ENCODE data around the gene NKPD1.
"Not testable (repeated sequence)": the region's sequence is repeated elsewhere in the genome, so short reads cannot be mapped to it uniquely, and the experiment has no call there.

NKPD1 gene

DNA sequence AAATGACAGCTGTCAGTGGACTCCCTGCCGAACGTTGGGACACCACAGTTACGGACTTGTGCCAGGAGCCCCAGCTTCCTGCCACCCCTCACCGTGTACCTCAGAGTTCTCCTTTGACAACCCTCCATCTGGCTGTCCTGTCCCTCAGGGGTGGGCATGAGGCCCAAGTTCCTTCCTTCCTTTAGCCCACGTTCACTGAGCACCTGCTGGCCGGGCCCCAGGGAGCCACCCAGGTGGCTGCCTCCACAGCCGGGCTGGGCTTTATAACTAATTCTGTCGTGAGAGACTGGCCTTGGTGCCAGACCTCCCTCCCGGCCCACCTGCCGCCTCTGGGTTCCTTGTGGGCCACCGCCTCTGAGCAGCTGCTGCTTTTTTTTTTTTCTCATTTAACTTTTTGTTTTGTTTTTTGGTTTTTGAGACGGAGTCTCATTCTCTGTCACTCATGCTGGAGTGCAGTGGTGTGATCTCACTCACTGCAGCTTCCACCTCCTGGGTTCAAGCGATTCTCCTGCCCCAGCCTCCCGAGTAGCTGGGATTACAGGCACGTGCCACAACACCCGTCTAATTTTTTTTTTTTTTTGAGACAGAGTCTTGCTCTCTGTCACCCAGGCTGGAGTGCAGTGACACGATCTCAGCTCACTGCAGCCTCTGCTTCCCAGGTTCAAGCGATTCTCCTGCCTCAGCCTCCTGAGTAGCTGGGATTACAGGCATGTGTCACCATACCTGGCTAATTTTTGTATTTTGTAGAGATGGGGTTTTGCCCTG lies 42.0 kb downstream of the NKPD1 start:
- H3K27me3 ChIP-seq (ENCODE audit: low read depth, low read length); H3K9me3 ChIP-seq (ENCODE audit: control insufficient read depth in 1 of 2, low read length in 2 of 2); H3K27ac ChIP-seq (ENCODE audit: low read length); H3K36me3 ChIP-seq (ENCODE audit: control insufficient read depth in 1 of 2, insufficient read depth in 2 of 2, low read length in 2 of 2); H3K4me3 ChIP-seq (ENCODE audit: low read depth in 1 of 2, low read length in 2 of 2): not testable (repeated sequence)
- H3K4me1 ChIP-seq (ENCODE audit: control insufficient read depth in 1 of 2, insufficient read depth in 2 of 2, low read length in 2 of 2) = peaks cover 3 to 24% of the 10 kb centered on the region in 2 donors

DNA sequence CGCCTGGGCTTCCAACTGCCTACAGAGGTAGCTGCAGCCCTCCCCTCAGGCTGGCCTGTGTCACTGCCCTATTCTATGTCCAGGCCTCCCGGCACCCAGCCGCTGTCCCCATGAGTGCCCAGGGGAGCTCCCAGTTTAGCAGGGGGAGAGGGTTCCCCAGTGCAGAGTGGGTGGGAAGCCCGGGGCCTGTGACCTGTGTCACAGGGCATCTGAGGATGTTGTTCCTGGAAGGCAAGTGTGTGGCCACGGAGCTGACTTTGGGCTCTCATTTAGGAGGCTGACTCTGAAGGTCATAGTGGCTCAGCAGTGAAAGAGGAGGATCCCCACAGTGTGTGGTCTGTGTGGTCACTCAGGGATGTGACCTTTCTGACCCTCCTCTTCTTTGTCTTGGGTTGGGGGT lies 42.7 kb downstream of the NKPD1 start:
- Histone ChIP-seq H3K9me3 (ENCODE audit: control insufficient read depth in 1 of 2, low read length in 2 of 2) (no peaks in the 10 kb centered on the region), H3K27ac (ENCODE audit: low read length) (no peak overlapping the region), H3K36me3 (ENCODE audit: control insufficient read depth in 1 of 2, insufficient read depth in 2 of 2, low read length in 2 of 2) (no peaks in the 10 kb centered on the region), H3K4me1 (ENCODE audit: control insufficient read depth in 1 of 2, insufficient read depth in 2 of 2, low read length in 2 of 2) (peaks cover 3 to 24% of the 10 kb centered on the region in 2 donors), H3K27me3 (ENCODE audit: low read depth, low read length) (no peaks in the 10 kb centered on the region), H3K4me3 (ENCODE audit: low read depth in 1 of 2, low read length in 2 of 2) (no peak overlapping the region)

GRCh38 chr19:45117671-45118070 lies 43.1 kb downstream of the NKPD1 start:
- Histone ChIP-seq H3K27me3 (ENCODE audit: low read depth, low read length) (no peaks in the 10 kb centered on the region), H3K9me3 (ENCODE audit: control insufficient read depth in 1 of 2, low read length in 2 of 2) (no peaks in the 10 kb centered on the region), H3K4me3 (ENCODE audit: low read depth in 1 of 2, low read length in 2 of 2) (no peak overlapping the region), H3K36me3 (ENCODE audit: control insufficient read depth in 1 of 2, insufficient read depth in 2 of 2, low read length in 2 of 2) (no peaks in the 10 kb centered on the region), H3K27ac (ENCODE audit: low read length) (no peak overlapping the region), H3K4me1 (ENCODE audit: control insufficient read depth in 1 of 2, insufficient read depth in 2 of 2, low read length in 2 of 2) (peaks cover 3 to 24% of the 10 kb centered on the region in 2 donors)

DNA sequence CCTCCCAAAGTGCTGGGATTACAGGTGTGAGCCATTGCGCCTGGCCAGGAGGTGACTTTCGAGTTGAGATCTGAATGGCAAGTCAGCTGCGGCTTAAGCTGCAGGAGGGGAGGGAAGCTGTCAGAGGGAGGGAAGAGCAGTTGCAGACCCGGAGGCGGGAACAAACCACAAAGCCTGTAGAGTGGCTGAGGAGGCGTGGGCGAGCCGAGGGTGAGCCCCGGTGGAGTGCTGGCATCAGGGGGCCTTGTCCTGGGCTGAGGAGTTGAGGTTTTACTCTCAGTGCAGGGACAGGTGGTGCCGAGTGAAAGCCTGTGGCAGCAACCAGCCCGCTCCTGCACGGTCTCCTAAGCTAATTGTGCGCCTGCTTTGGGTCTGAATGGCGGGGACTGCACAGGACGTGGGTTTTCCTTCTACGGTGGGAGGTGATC lies 43.6 kb downstream of the NKPD1 start:
- no peak overlapping the region for H3K4me3 ChIP-seq (ENCODE audit: low read depth in 1 of 2, low read length in 2 of 2)
- peaks cover 2 to 24% of the 10 kb centered on the region in 2 donors for H3K4me1 ChIP-seq (ENCODE audit: control insufficient read depth in 1 of 2, insufficient read depth in 2 of 2, low read length in 2 of 2)
- no peaks in the 10 kb centered on the region for H3K9me3 ChIP-seq (ENCODE audit: control insufficient read depth in 1 of 2, low read length in 2 of 2)
- no peak overlapping the region for H3K27ac ChIP-seq (ENCODE audit: low read length)
- no peaks in the 10 kb centered on the region for H3K27me3 ChIP-seq (ENCODE audit: low read depth, low read length)
- H3K36me3 ChIP-seq (ENCODE audit: control insufficient read depth in 1 of 2, insufficient read depth in 2 of 2, low read length in 2 of 2) = no peaks in the 10 kb centered on the region

GRCh38 chr19:45115809-45116615 lies 44.8 kb downstream of the NKPD1 start:
- peaks cover 0 to 24% of the 10 kb centered on the region in 2 donors for H3K4me1 ChIP-seq (ENCODE audit: control insufficient read depth in 1 of 2, insufficient read depth in 2 of 2, low read length in 2 of 2)
- no peaks in the 10 kb centered on the region for H3K36me3 ChIP-seq (ENCODE audit: control insufficient read depth in 1 of 2, insufficient read depth in 2 of 2, low read length in 2 of 2)
- H3K4me3 ChIP-seq (ENCODE audit: low read depth in 1 of 2, low read length in 2 of 2) = no peak overlapping the region

DNA sequence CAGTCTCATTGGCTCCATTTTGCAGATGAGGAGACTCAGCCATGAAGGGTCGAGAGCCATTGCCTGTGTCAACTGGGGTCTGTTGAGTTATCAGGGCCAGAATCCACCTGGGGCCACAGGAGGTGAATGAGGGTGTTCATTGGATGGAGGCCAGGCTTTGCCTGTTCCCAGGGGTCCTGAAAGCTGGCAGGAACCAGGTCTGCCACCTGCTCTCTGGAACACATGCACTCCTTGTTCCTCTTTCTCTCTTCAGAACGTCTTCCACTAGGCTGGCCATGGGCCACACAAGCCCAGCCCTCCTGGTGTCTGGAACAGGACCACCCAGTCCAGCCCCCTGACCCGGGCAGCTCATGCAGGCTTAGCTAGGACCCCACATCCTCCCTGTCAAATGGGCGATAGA lies 46.7 kb downstream of the NKPD1 start:
- Histone ChIP-seq H3K9me3 (ENCODE audit: control insufficient read depth in 1 of 2, low read length in 2 of 2) (no peaks in the 10 kb centered on the region), H3K4me3 (ENCODE audit: low read depth in 1 of 2, low read length in 2 of 2) (no peak overlapping the region), H3K4me1 (ENCODE audit: control insufficient read depth in 1 of 2, insufficient read depth in 2 of 2, low read length in 2 of 2) (peaks cover 0 to 24% of the 10 kb centered on the region in 2 donors), H3K36me3 (ENCODE audit: control insufficient read depth in 1 of 2, insufficient read depth in 2 of 2, low read length in 2 of 2) (no peaks in the 10 kb centered on the region), H3K27ac (ENCODE audit: low read length) (no peak overlapping the region), H3K27me3 (ENCODE audit: low read depth, low read length) (no peaks in the 10 kb centered on the region)

More at GRCh38 chr19:45115809-45116615, 44.8 kb downstream of the NKPD1 start:
- H3K9me3 ChIP-seq (ENCODE audit: control insufficient read depth in 1 of 2, low read length in 2 of 2) = no peaks in the 10 kb centered on the region
- H3K27ac ChIP-seq (ENCODE audit: low read length) = no peak overlapping the region
- no peaks in the 10 kb centered on the region for H3K27me3 ChIP-seq (ENCODE audit: low read depth, low read length)

- H3K36me3 ChIP-seq (ENCODE audit: control insufficient read depth in 1 of 2, insufficient read depth in 2 of 2, low read length in 2 of 2) = no peaks in the 10 kb centered on the region
- H3K4me3 ChIP-seq (ENCODE audit: low read depth in 1 of 2, low read length in 2 of 2) = no peak overlapping the region
- H3K9me3 ChIP-seq (ENCODE audit: control insufficient read depth in 1 of 2, low read length in 2 of 2) = no peaks in the 10 kb centered on the region
- no peak overlapping the region for H3K27ac ChIP-seq (ENCODE audit: low read length)
- no peaks in the 10 kb centered on the region for H3K27me3 ChIP-seq (ENCODE audit: low read depth, low read length)
- H3K4me1 ChIP-seq (ENCODE audit: control insufficient read depth in 1 of 2, insufficient read depth in 2 of 2, low read length in 2 of 2) = peaks cover 0 to 23% of the 10 kb centered on the region in 2 donors
These were observed 47.2 kb downstream of the NKPD1 start for GRCh38 chr19:45113628-45114027.

GRCh38 chr19:45112111-45112827 lies 48.5 kb downstream of the NKPD1 start:
- H3K27me3 ChIP-seq (ENCODE audit: low read depth, low read length) = no peaks in the 10 kb centered on the region
- H3K4me3 ChIP-seq (ENCODE audit: low read depth in 1 of 2, low read length in 2 of 2) = no peak overlapping the region
- no peak overlapping the region for H3K27ac ChIP-seq (ENCODE audit: low read length)
- no peaks in the 10 kb centered on the region for H3K36me3 ChIP-seq (ENCODE audit: control insufficient read depth in 1 of 2, insufficient read depth in 2 of 2, low read length in 2 of 2)
- H3K4me1 ChIP-seq (ENCODE audit: control insufficient read depth in 1 of 2, insufficient read depth in 2 of 2, low read length in 2 of 2) = peaks cover 0 to 10% of the 10 kb centered on the region in 2 donors
- no peaks in the 10 kb centered on the region for H3K9me3 ChIP-seq (ENCODE audit: control insufficient read depth in 1 of 2, low read length in 2 of 2)

All from muscle layer of duodenum (tissue), 2 donors.